Astrocyte (in vitro differentiated cells and primary cell): ENCODE results near the gene EXOC3L2. TPM values are rescaled to one million over a fixed set of nuclear protein-coding genes. Genes with fewer than 3 reads are reported as not detected.

Source experiments
- DNase-seq: peaks from one replicate; pipeline ENCODE4 v3.0.0-alpha.2; 2010; ENCODE audit warnings: low read depth
- FAIRE-seq: peaks from 2 replicates; lab custom pipeline; 2011; peaks lifted over from hg19 to GRCh38; lab: Jason Lieb, UNC
- H2AFZ ChIP-seq: 2 replicates; pipeline ENCODE4 v1.6.0; 2012; ENCODE audit warnings: low read depth, low read length, inconsistent platforms
- H3K27ac ChIP-seq: 2 replicates; pipeline ENCODE4 v1.5.1; 2011; ENCODE audit warnings: low read depth, low read length, inconsistent platforms
- H3K27me3 ChIP-seq: 2 replicates; pipeline ENCODE4 v1.6.0; 2011; ENCODE audit warnings: low read length, inconsistent platforms; ENCODE audit not compliant: insufficient read depth
- H3K36me3 ChIP-seq: 2 replicates; pipeline ENCODE4 v1.5.1; 2011; ENCODE audit warnings: low read length, inconsistent platforms; ENCODE audit not compliant: insufficient read depth
- H3K4me1 ChIP-seq: 2 replicates; pipeline ENCODE4 v1.5.1; 2011; ENCODE audit warnings: low read length, inconsistent platforms; ENCODE audit not compliant: insufficient read depth
- H3K4me2 ChIP-seq: 2 replicates; pipeline ENCODE4 v1.6.0; 2012; ENCODE audit warnings: low read length, inconsistent platforms
- H3K4me3 ChIP-seq: 2 replicates; pipeline ENCODE4 v1.5.1; 2011; ENCODE audit warnings: low read depth, mild to moderate bottlenecking, low read length, inconsistent platforms; ENCODE audit not compliant: insufficient read depth
- H3K79me2 ChIP-seq: 2 replicates; pipeline ENCODE4 v1.6.0; 2012; ENCODE audit warnings: mild to moderate bottlenecking, low read length, inconsistent platforms; ENCODE audit not compliant: insufficient read depth
- H3K9ac ChIP-seq: 2 replicates; pipeline ENCODE4 v1.6.0; 2012; ENCODE audit warnings: mild to moderate bottlenecking, low read length, inconsistent platforms
- H3K9me3 ChIP-seq: 2 replicates; pipeline ENCODE4 v1.5.1; 2012; ENCODE audit warnings: low read depth, mild to moderate bottlenecking, low read length, inconsistent platforms; ENCODE audit not compliant: insufficient read depth
- H4K20me1 ChIP-seq: 2 replicates; pipeline ENCODE4 v1.6.0; 2012; ENCODE audit warnings: low read length, inconsistent platforms; ENCODE audit not compliant: insufficient read depth
- H3K27ac Mint-ChIP-seq: one replicate; pipeline ENCODE4 v1.8.0; 2021; ENCODE audit warnings: mild to moderate bottlenecking, mixed read lengths; ENCODE audit not compliant: unreplicated experiment
- H3K27me3 Mint-ChIP-seq: one replicate; pipeline ENCODE4 v1.8.0; 2021; ENCODE audit warnings: low read depth, mixed read lengths; ENCODE audit not compliant: unreplicated experiment
- H3K36me3 Mint-ChIP-seq: one replicate; pipeline ENCODE4 v1.8.0; 2021; ENCODE audit warnings: low read depth, mixed read lengths; ENCODE audit not compliant: unreplicated experiment
- H3K4me1 Mint-ChIP-seq: one replicate; pipeline ENCODE4 v1.8.0; 2021; ENCODE audit warnings: low read depth, mixed read lengths; ENCODE audit not compliant: unreplicated experiment
- H3K4me3 Mint-ChIP-seq: one replicate; pipeline ENCODE4 v1.8.0; 2021; ENCODE audit warnings: mild to moderate bottlenecking, moderate library complexity, mixed read lengths; ENCODE audit not compliant: unreplicated experiment
- H3K9me3 Mint-ChIP-seq: one replicate; pipeline ENCODE4 v1.8.0; 2021; ENCODE audit warnings: mild to moderate bottlenecking, mixed read lengths; ENCODE audit not compliant: unreplicated experiment
- EZH2 ChIP-seq: IDR thresholded peaks from 2 replicates; pipeline ENCODE4 v1.6.1; 2012; ENCODE audit warnings: mild to moderate bottlenecking, low read length, inconsistent platforms; ENCODE audit not compliant: insufficient read depth
- total RNA-seq: library from RNA; stranded (reverse); gene quantifications from 2 replicates; pipeline ENCODE4 v1.2.1, GENCODE V29; 2021
- TF ChIP-seq, protein P1 (sequence below): IDR thresholded peaks from 2 replicates; pipeline ENCODE4 v1.5.1; 2011; ENCODE audit warnings: low read depth, mild to moderate bottlenecking, inconsistent platforms, low read length, moderate library complexity; ENCODE audit not compliant: insufficient read depth

EXOC3L2 gene
- total RNA-seq, 1 donor from 2014 or later, result 0.61 TPM

- no peak for FAIRE-seq
- H3K4me2 ChIP-seq, result no peak overlapping the region
Observed at GRCh38 chr19:45218911-45219743, 26.1 kb downstream of the EXOC3L2 start.

GRCh38 chr19:45218426-45218825, 26.8 kb downstream of the EXOC3L2 start:
- peaks cover 33% of the 10 kb centered on the region for H3K27me3 ChIP-seq
- Mint-ChIP-seq H3K27me3 (peaks cover 52% of the 10 kb centered on the region), H3K36me3 (peaks cover 1% of the 10 kb centered on the region), H3K9me3 (no peaks in the 10 kb centered on the region), H3K27ac (no peak overlapping the region), H3K4me1 (peaks cover 7% of the 10 kb centered on the region), H3K4me3 (peak overlapping the region; percentile 34)
- no peak overlapping the region for H3K4me2 ChIP-seq
- no peak overlapping the region for H3K9ac ChIP-seq
- no peaks in the 10 kb centered on the region for H4K20me1 ChIP-seq
- TF ChIP-seq EZH2, result no peak
- TF ChIP-seq, protein P1, sequence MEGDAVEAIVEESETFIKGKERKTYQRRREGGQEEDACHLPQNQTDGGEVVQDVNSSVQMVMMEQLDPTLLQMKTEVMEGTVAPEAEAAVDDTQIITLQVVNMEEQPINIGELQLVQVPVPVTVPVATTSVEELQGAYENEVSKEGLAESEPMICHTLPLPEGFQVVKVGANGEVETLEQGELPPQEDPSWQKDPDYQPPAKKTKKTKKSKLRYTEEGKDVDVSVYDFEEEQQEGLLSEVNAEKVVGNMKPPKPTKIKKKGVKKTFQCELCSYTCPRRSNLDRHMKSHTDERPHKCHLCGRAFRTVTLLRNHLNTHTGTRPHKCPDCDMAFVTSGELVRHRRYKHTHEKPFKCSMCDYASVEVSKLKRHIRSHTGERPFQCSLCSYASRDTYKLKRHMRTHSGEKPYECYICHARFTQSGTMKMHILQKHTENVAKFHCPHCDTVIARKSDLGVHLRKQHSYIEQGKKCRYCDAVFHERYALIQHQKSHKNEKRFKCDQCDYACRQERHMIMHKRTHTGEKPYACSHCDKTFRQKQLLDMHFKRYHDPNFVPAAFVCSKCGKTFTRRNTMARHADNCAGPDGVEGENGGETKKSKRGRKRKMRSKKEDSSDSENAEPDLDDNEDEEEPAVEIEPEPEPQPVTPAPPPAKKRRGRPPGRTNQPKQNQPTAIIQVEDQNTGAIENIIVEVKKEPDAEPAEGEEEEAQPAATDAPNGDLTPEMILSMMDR, result no peak
- H2AFZ ChIP-seq, result no peak overlapping the region
- no peak overlapping the region for H3K4me3 ChIP-seq
- no peaks in the 10 kb centered on the region for H3K9me3 ChIP-seq
- FAIRE-seq (no peak), DNase-seq (no peak)
- H3K36me3 ChIP-seq, result no peaks in the 10 kb centered on the region
- H3K79me2 ChIP-seq, result no peaks in the 10 kb centered on the region
- H3K27ac ChIP-seq, result no peak overlapping the region
- H3K4me1 ChIP-seq, result no peaks in the 10 kb centered on the region

More at GRCh38 chr19:45218911-45219743, 26.1 kb downstream of the EXOC3L2 start:
- Histone ChIP-seq H4K20me1 (no peaks in the 10 kb centered on the region), H2AFZ (no peak overlapping the region), H3K27me3 (peaks cover 30% of the 10 kb centered on the region), H3K27ac (no peak overlapping the region), H3K9ac (no peak overlapping the region), H3K79me2 (no peaks in the 10 kb centered on the region), H3K4me1 (no peaks in the 10 kb centered on the region), H3K9me3 (no peaks in the 10 kb centered on the region), H3K4me3 (no peak overlapping the region), H3K36me3 (no peaks in the 10 kb centered on the region)
- no peaks in the 10 kb centered on the region for H3K9me3 Mint-ChIP-seq
- H3K4me1 Mint-ChIP-seq, result peaks cover 7% of the 10 kb centered on the region
- H3K4me3 Mint-ChIP-seq, result no peak overlapping the region
- H3K27ac Mint-ChIP-seq, result no peak overlapping the region
- no peaks in the 10 kb centered on the region for H3K36me3 Mint-ChIP-seq
- H3K27me3 Mint-ChIP-seq, result peaks cover 52% of the 10 kb centered on the region
- TF ChIP-seq, protein P1, result no peak
- TF ChIP-seq EZH2, result no peak
- DNase-seq, result no peak

DNA sequence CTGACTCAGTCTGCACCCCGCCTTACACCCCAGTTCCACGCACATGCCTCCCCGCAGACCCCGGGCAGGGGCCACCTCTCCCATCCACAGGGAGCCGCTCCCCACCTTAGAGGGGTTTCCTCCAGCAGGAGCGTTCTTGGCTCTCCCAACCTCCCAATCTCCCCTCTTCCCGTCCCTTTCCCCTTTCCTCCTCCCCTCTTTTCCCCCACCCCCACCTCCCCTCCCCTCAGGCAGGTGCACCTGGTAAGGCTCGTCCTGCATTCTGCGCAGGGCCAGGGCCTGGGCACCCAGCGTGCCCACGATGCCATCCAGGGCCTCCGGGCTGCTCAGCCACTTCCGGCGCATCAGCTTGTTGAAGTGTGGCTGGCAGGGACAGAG, 27.3 kb downstream of the EXOC3L2 start:
- Mint-ChIP-seq H3K4me1 (peaks cover 7% of the 10 kb centered on the region), H3K27ac (no peak overlapping the region), H3K27me3 (peaks cover 51% of the 10 kb centered on the region), H3K9me3 (no peaks in the 10 kb centered on the region), H3K4me3 (no peak overlapping the region), H3K36me3 (peaks cover 2% of the 10 kb centered on the region)
- TF ChIP-seq EZH2, result no peak
- TF ChIP-seq, protein P1, result no peak
- Histone ChIP-seq H3K27ac (no peak overlapping the region), H2AFZ (no peak overlapping the region), H4K20me1 (no peaks in the 10 kb centered on the region), H3K36me3 (no peaks in the 10 kb centered on the region), H3K9me3 (no peaks in the 10 kb centered on the region), H3K79me2 (no peaks in the 10 kb centered on the region), H3K9ac (no peak overlapping the region), H3K4me1 (no peaks in the 10 kb centered on the region), H3K4me2 (no peak overlapping the region), H3K27me3 (peaks cover 33% of the 10 kb centered on the region), H3K4me3 (no peak overlapping the region)
- no peak for FAIRE-seq
- DNase-seq, result no peak
